Thoracic aorta (tissue), 2 donors: ENCODE results near the gene GBGT1. TPM values are rescaled to one million over a fixed set of nuclear protein-coding genes. Genes with fewer than 3 reads are reported as not detected.

Experiments used
- ATAC-seq: fragments of 150-250 bp; one replicate; pipeline ENCODE4 v1.8.0; 2017; ENCODE audit warnings: low read depth; ENCODE audit not compliant: insufficient number of reproducible peaks, low FRiP score
- DNase-seq: peaks from one replicate; pipeline ENCODE4 v3.0.0-alpha.2; 2020; ENCODE audit warnings: low spot score
- H3K27ac ChIP-seq, 2 donors: fragments of 200-600 bp; sonication (generic); 1 replicate in 1 of 2; 2 replicates in 1 of 2; pipeline ENCODE4 v1.5.1; 2016; ENCODE audit warnings: mild to moderate bottlenecking in 2 of 2, moderate library complexity in 2 of 2
- H3K27me3 ChIP-seq: fragments of 200-600 bp; sonication (generic); replicated peaks from 2 replicates; pipeline ENCODE4 v1.6.0; 2016; ENCODE audit warnings: mild to moderate bottlenecking; ENCODE audit not compliant: insufficient read depth
- H3K36me3 ChIP-seq: fragments of 200-600 bp; sonication (generic); one replicate; pipeline ENCODE4 v1.5.1; 2016
- H3K4me1 ChIP-seq, 2 donors: fragments of 200-600 bp; sonication (generic); 1 replicate in 1 of 2; 2 replicates in 1 of 2; pipeline versions ENCODE4 v1.5.1 to v1.6.0; 2016; ENCODE audit warnings: low read depth in 2 of 2, mild to moderate bottlenecking in 1 of 2; ENCODE audit not compliant: control insufficient read depth in 1 of 2
- H3K4me3 ChIP-seq: fragments of 200-600 bp; sonication (generic); 2 replicates; pipeline ENCODE4 v1.5.1; 2016; ENCODE audit warnings: mild to moderate bottlenecking
- H3K9me3 ChIP-seq: fragments of 200-600 bp; sonication (generic); 2 replicates; pipeline ENCODE4 v1.5.1; 2016
- total RNA-seq, 2 donors: library from RNA; depleted of rRNA; stranded (reverse); fragments of >200 nt; gene quantifications; one replicate each; pipeline versions ENCODE4 v1.1.0 to v1.2.3, GENCODE V29; 2016
- TF ChIP-seq, protein P1 (sequence below): fragments of 200-600 bp; sonication (generic); IDR thresholded peaks from one replicate; pipeline ENCODE4 v1.5.1; 2019; ENCODE audit warnings: antibody characterized with exemption

The GBGT1 gene
- total RNA-seq, 2 donors from 2014 or later = 45.5 to 46.8 TPM

GRCh38 chr9:133137451-133138231 lies 26.1 kb downstream of the GBGT1 start:
- ATAC-seq (no peak), DNase-seq (no peak)
- TF ChIP-seq, protein P1, sequence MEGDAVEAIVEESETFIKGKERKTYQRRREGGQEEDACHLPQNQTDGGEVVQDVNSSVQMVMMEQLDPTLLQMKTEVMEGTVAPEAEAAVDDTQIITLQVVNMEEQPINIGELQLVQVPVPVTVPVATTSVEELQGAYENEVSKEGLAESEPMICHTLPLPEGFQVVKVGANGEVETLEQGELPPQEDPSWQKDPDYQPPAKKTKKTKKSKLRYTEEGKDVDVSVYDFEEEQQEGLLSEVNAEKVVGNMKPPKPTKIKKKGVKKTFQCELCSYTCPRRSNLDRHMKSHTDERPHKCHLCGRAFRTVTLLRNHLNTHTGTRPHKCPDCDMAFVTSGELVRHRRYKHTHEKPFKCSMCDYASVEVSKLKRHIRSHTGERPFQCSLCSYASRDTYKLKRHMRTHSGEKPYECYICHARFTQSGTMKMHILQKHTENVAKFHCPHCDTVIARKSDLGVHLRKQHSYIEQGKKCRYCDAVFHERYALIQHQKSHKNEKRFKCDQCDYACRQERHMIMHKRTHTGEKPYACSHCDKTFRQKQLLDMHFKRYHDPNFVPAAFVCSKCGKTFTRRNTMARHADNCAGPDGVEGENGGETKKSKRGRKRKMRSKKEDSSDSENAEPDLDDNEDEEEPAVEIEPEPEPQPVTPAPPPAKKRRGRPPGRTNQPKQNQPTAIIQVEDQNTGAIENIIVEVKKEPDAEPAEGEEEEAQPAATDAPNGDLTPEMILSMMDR = no peak
- no peaks in the 10 kb centered on the region for H3K27me3 ChIP-seq
- no peak overlapping the region for H3K27ac ChIP-seq
- no peaks in the 10 kb centered on the region for H3K36me3 ChIP-seq
- peaks cover 28 to 38% of the 10 kb centered on the region in 2 donors for H3K4me1 ChIP-seq
- no peak overlapping the region for H3K4me3 ChIP-seq
- no peaks in the 10 kb centered on the region for H3K9me3 ChIP-seq

DNA sequence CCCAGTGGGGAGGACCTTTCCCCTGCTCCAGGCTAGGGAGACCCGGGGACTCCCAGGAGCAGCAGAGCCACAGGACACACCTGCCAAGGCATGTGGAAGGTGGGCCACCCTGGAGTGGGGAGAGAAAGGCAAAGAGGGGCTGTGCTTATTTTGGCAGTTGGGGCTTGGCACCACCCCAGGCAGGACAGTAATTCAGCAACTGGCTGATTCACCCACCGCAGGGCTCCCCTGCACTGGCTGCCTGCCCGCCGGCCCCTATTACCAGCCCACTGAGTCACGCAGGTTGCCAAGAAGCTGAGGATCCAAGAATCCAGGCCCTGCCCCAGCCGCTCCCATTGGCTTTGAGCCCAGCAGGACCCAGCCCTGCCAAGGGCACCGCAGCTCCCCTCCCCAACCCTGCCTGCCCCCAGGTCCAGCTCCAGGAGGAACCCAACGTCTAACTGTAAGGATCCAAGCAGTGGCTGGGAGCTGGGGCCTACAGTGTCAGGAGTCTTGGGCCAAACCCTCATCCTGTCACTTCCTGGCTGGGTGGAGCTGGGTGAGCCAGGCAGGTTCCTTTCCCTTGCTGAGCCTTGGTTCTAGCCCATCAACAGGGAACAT lies 28.5 kb downstream of the GBGT1 start:
- Histone ChIP-seq H3K4me1 (peaks cover 28 to 46% of the 10 kb centered on the region in 2 donors), H3K27ac (peak overlapping the region; percentile 61 to 74), H3K27me3 (no peaks in the 10 kb centered on the region), H3K4me3 (no peak overlapping the region), H3K9me3 (no peaks in the 10 kb centered on the region), H3K36me3 (no peaks in the 10 kb centered on the region)
- DNase-seq (peak; percentile 55), ATAC-seq (no peak)
- TF ChIP-seq, protein P1 = no peak

DNA sequence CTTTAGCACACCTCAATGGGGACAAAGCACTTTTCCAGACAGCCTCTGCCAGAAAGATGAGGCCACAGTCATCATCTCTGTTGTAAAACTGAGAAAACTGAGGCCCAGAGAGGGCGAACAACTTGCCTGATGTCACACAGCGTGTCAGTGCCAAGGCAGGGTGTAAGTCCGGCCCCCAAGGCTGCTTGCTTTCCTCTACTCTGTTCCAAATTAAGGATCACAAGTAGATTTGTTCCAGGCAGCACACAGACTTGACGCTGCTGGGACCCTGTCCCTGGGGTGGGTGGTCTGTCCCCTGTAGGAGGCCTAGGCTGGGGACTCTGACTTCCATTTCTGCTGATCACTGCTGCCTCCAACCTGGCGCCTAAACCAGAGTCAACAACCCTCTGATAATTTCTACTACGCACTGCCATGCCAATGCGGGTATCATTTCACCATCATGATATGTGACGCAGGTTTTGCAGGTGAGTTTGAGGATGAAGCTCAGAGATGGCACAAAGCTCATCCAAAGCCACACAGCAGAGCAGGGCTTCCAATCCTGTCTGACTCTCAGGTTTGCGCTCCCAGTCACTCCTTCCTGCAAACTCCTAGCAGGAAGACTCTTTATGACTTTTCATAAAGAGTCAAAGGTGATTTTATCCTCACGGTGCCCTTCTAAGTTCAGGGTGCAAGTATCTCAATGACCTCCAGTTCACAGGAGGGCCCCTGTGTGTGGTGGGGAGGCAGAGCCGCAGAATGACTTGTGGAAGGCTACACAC lies 29.1 kb downstream of the GBGT1 start:
- H3K9me3 ChIP-seq = no peaks in the 10 kb centered on the region
- peak overlapping the region; percentile 61 to 74 for H3K27ac ChIP-seq
- ATAC-seq (no peak), DNase-seq (no peak)
- H3K4me3 ChIP-seq = no peak overlapping the region
- no peaks in the 10 kb centered on the region for H3K27me3 ChIP-seq
- H3K4me1 ChIP-seq = peaks cover 28 to 46% of the 10 kb centered on the region in 2 donors
- H3K36me3 ChIP-seq = no peaks in the 10 kb centered on the region
- TF ChIP-seq, protein P1 = no peak

- no peaks in the 10 kb centered on the region for H3K36me3 ChIP-seq
- TF ChIP-seq, protein P1 = no peak
- DNase-seq (peak; percentile 72), ATAC-seq (peak; percentile 33)
- peak overlapping the region; percentile 61 to 74 for H3K27ac ChIP-seq
- no peaks in the 10 kb centered on the region for H3K9me3 ChIP-seq
- H3K4me1 ChIP-seq = peaks cover 28 to 46% of the 10 kb centered on the region in 2 donors
- no peak overlapping the region for H3K4me3 ChIP-seq
- H3K27me3 ChIP-seq = no peaks in the 10 kb centered on the region
Measured at GRCh38 chr9:133133681-133134387, 29.9 kb downstream of the GBGT1 start.
